NB4 (cell line): ENCODE measurements around the gene PTPRD.

Experiments
- MYC ChIP-seq: IDR thresholded peaks from 2 replicates; pipeline ENCODE4 v1.6.1; 2011; ENCODE audit warnings: low read depth, low read length
- POLR2A ChIP-seq: IDR thresholded peaks from 2 replicates; pipeline ENCODE4 v1.6.1; 2011; ENCODE audit warnings: mild to moderate bottlenecking; ENCODE audit not compliant: insufficient read length; ENCODE audit errors: extremely low read depth
- TF ChIP-seq, protein P1 (sequence below): IDR thresholded peaks from one replicate; pipeline ENCODE4 v1.5.1; 2012; ENCODE audit warnings: low read depth, low read length

DNA sequence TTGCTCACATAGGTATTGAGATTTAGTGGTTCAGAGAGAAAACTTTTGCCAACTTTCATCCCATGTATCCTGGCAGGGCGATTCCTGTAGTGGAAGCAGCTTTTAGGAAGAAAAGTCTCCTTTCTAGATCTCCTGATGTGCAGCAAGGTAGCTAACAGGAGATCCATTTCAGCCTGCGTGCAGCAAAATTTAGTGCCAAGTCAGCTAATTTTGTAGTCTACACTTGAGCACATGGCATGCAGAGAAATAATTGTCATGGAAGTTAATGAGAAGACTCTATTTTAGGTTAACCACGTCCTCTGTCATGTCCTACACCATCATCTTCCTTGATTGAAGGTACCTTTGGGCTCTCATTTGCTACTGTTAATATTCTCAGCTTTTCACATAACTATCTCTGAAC lies 165.8 kb downstream of the PTPRD start:
- TF ChIP-seq MYC, result no peak
- TF ChIP-seq, protein P1, sequence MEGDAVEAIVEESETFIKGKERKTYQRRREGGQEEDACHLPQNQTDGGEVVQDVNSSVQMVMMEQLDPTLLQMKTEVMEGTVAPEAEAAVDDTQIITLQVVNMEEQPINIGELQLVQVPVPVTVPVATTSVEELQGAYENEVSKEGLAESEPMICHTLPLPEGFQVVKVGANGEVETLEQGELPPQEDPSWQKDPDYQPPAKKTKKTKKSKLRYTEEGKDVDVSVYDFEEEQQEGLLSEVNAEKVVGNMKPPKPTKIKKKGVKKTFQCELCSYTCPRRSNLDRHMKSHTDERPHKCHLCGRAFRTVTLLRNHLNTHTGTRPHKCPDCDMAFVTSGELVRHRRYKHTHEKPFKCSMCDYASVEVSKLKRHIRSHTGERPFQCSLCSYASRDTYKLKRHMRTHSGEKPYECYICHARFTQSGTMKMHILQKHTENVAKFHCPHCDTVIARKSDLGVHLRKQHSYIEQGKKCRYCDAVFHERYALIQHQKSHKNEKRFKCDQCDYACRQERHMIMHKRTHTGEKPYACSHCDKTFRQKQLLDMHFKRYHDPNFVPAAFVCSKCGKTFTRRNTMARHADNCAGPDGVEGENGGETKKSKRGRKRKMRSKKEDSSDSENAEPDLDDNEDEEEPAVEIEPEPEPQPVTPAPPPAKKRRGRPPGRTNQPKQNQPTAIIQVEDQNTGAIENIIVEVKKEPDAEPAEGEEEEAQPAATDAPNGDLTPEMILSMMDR, result no peak
- no peak for TF ChIP-seq POLR2A
